ENCODE results near the gene LSR. TPM values are rescaled to one million over a fixed set of nuclear protein-coding genes. Genes with fewer than 3 reads are reported as not detected.

Gene LSR
- total RNA-seq, result 10 to 100 TPM; 36.5 to 85.3 (median 61.8) TPM

- intact Hi-C loops (cut with DNase I), result loop anchor here (2.0 kb wide), 1 partner anchor 18 kb away; no protein-coding TSS in a partner anchor
- H3K36me3 ChIP-seq, result peaks cover 0 to 4% of the 10 kb centered on the region in 2 donors
- H3K4me3 ChIP-seq (replicated peaks in 1 of 3), result peak within 1 kb of the TSS; percentile 75 to 77 (median 77)
- H3K27ac ChIP-seq, result peak within 1 kb of the TSS; percentile 98 to 99 (median 98)
- DNase-seq, result peak; percentile 95 to 97
- 0% methylated on average over 26 to 44 of the region's 69 CpGs for WGBS, 2 donors
- H3K4me1 ChIP-seq, result peaks cover 7 to 9% of the 10 kb centered on the region in 2 donors
- no peaks in the 10 kb centered on the region for H3K9me3 ChIP-seq
- TF ChIP-seq CTCF (IDR thresholded peaks at IDR 0.05) (peak in 1 of 6 experiments; percentile 20), POLR2A (IDR thresholded peaks at IDR 0.05) (peak; percentile 82 to 97)
- H3K27me3 ChIP-seq, result no peaks in the 10 kb centered on the region
These were observed at the start of gene LSR for GRCh38 chr19:35248310-35249145. TSS of gene LSR (plus strand) at chr19:35249002. CDS start at chr19:35249023, 21 bp downstream.

GRCh38 chr19:35199481-35199880 lies 49.3 kb upstream of the LSR start:
- WGBS, 2 donors, result 59 to 79% methylated on average over 2 of the region's 2 CpGs
- Histone ChIP-seq H3K27me3 (no peaks in the 10 kb centered on the region), H3K9me3 (no peaks in the 10 kb centered on the region), H3K36me3 (no peaks in the 10 kb centered on the region), H3K4me3 (replicated peaks in 1 of 3) (no peak overlapping the region), H3K27ac (no peak overlapping the region), H3K4me1 (no peaks in the 10 kb centered on the region)
- intact Hi-C loops (cut with DNase I), result no loop called here
- TF ChIP-seq POLR2A (IDR thresholded peaks at IDR 0.05) (no peak), CTCF (IDR thresholded peaks at IDR 0.05) (no peak)
- no peak for DNase-seq

GRCh38 chr19:35202722-35203688 lies 45.8 kb upstream of the LSR start:
- Histone ChIP-seq H3K27me3 (no peaks in the 10 kb centered on the region), H3K36me3 (no peaks in the 10 kb centered on the region), H3K27ac (no peak overlapping the region), H3K4me1 (no peaks in the 10 kb centered on the region), H3K9me3 (no peaks in the 10 kb centered on the region), H3K4me3 (replicated peaks in 1 of 3) (no peak overlapping the region)
- intact Hi-C loops (cut with DNase I), result no loop called here
- WGBS, 2 donors, result 60 to 66% methylated on average over 4 of the region's 4 CpGs
- no peak for DNase-seq
- TF ChIP-seq CTCF (IDR thresholded peaks at IDR 0.05) (no peak), POLR2A (IDR thresholded peaks at IDR 0.05) (no peak)

GRCh38 chr19:35204799-35205732 lies 43.7 kb upstream of the LSR start:
- H3K27ac ChIP-seq, result no peak overlapping the region
- H3K9me3 ChIP-seq, result no peaks in the 10 kb centered on the region
- TF ChIP-seq CTCF (IDR thresholded peaks at IDR 0.05) (no peak), POLR2A (IDR thresholded peaks at IDR 0.05) (no peak)
- H3K4me3 ChIP-seq (replicated peaks in 1 of 3), result no peak overlapping the region
- no peaks in the 10 kb centered on the region for H3K4me1 ChIP-seq
- H3K36me3 ChIP-seq, result no peaks in the 10 kb centered on the region
- WGBS, 2 donors, result 76 to 80% methylated on average over 13 of the region's 13 CpGs
- intact Hi-C loops (cut with DNase I), result no loop called here
- no peak for DNase-seq
- H3K27me3 ChIP-seq, result no peaks in the 10 kb centered on the region
